B cell (primary cell): ENCODE measurements around the gene BNIPL. TPM values are rescaled to one million over a fixed set of nuclear protein-coding genes. Genes with fewer than 3 reads are reported as not detected.

ENCODE experiments used
- ATAC-seq: fragments of 200-7000 bp; cut with Tn5 transposase; one replicate; pipeline ENCODE4 v1.10.0; 2021; ENCODE audit warnings: low read depth, mild to moderate bottlenecking, moderate number of reproducible peaks, moderate library complexity
- CTCF ChIA-PET: fragments of 350-600 bp; sonication (Branson Sonifier 250); formaldehyde crosslinking; loops from one replicate; lab custom pipeline; 2021; ENCODE audit warnings: antibody characterized with exemption, inconsistent platforms; lab: Charles Lee
- POLR2A ChIA-PET: fragments of 350-600 bp; sonication (Branson Sonifier 250); formaldehyde crosslinking; loops from one replicate; lab custom pipeline; 2021; ENCODE audit warnings: antibody characterized with exemption; lab: Charles Lee
- DNase-seq: peaks from one replicate; pipeline ENCODE4 v3.0.0; 2013
- H2AFZ ChIP-seq: 2 replicates; pipeline ENCODE4 v1.6.1; 2012; ENCODE audit warnings: mild to moderate bottlenecking, low read depth, low read length; ENCODE audit not compliant: insufficient read depth, poor library complexity, severe bottlenecking
- H3K27ac ChIP-seq, 2 donors: 1 replicate in 1 of 2; 2 replicates in 1 of 2; pipeline ENCODE4 v1.5.1; 2012 to 2013; ENCODE audit warnings: low read length in 2 of 2, mild to moderate bottlenecking in 2 of 2, moderate library complexity in 1 of 2
- H3K27me3 ChIP-seq, 4 experiments: fragments of 200-600 bp in 1 of 4; sonication (generic) in 1 of 4; replicated peaks in 1 of 4; 1 replicate in 2 of 4; 2 replicates in 2 of 4; pipeline versions ENCODE4 v1.6.1 to v1.7.0; 2013 to 2016; ENCODE audit warnings: low read length in 3 of 4, mild to moderate bottlenecking in 2 of 4, mixed read lengths in 1 of 4, moderate library complexity in 1 of 4; ENCODE audit not compliant: insufficient read depth in 4 of 4, control insufficient read depth in 3 of 4; ENCODE audit errors: control extremely low read depth in 1 of 4
- H3K36me3 ChIP-seq, 2 experiments: replicated peaks in 1 of 2; 1 replicate in 1 of 2; 2 replicates in 1 of 2; pipeline versions ENCODE4 v1.6.1 to v1.7.1; 2013; ENCODE audit warnings: low read length in 1 of 2; ENCODE audit not compliant: insufficient read depth in 2 of 2, control insufficient read depth in 1 of 2; ENCODE audit errors: control extremely low read depth in 1 of 2, extremely low read depth in 1 of 2
- H3K4me1 ChIP-seq, 2 donors: fragments of 200-600 bp in 1 of 2; sonication (generic) in 1 of 2; 1 replicate in 1 of 2; 2 replicates in 1 of 2; pipeline versions ENCODE4 v1.5.1 to v1.6.1; 2013 to 2017; ENCODE audit warnings: low read length in 2 of 2; ENCODE audit not compliant: control insufficient read depth in 2 of 2, insufficient read depth in 2 of 2
- H3K4me2 ChIP-seq: replicated peaks from 2 replicates; pipeline ENCODE3; 2012; ENCODE audit warnings: mild to moderate bottlenecking, low read depth, low read length; ENCODE audit not compliant: poor library complexity, severe bottlenecking
- H3K4me3 ChIP-seq, 5 experiments: fragments of 200-600 bp in 1 of 5; sonication (generic) in 1 of 5; 1 replicate in 3 of 5; 2 replicates in 2 of 5; pipeline versions ENCODE4 v1.5.1 to v1.7.0; 2011 to 2016; ENCODE audit warnings: low read length in 4 of 5, mild to moderate bottlenecking in 4 of 5, low read depth in 2 of 5, control low read depth in 1 of 5, moderate library complexity in 1 of 5; ENCODE audit not compliant: insufficient read depth in 1 of 5; ENCODE audit errors: control extremely low read depth in 1 of 5, extremely low read depth in 1 of 5
- H3K79me2 ChIP-seq: fragments of 200-600 bp; sonication (generic); one replicate; pipeline ENCODE4 v1.6.0; 2016; ENCODE audit warnings: low read length; ENCODE audit not compliant: control insufficient read depth, insufficient read depth
- H3K9ac ChIP-seq: fragments of 200-600 bp; sonication (generic); 2 replicates; pipeline ENCODE4 v1.6.1; 2017; ENCODE audit warnings: mild to moderate bottlenecking, low read length, moderate library complexity
- H3K9me3 ChIP-seq, 3 donors: one replicate each; pipeline versions ENCODE4 v1.6.1 to v1.7.1; 2013; ENCODE audit warnings: low read length in 2 of 3; ENCODE audit not compliant: control insufficient read depth in 2 of 3, insufficient read depth in 1 of 3; ENCODE audit errors: control extremely low read depth in 1 of 3
- H4K20me1 ChIP-seq: 2 replicates; pipeline ENCODE4 v1.6.0; 2012; ENCODE audit warnings: mild to moderate bottlenecking, low read length; ENCODE audit not compliant: insufficient read depth, control insufficient read depth, poor library complexity, severe bottlenecking
- H3K27ac Mint-ChIP-seq: one replicate; pipeline ENCODE4 v1.8.0; 2021; ENCODE audit warnings: mixed read lengths
- H3K27me3 Mint-ChIP-seq: one replicate; pipeline ENCODE4 v1.8.0; 2021; ENCODE audit warnings: mixed read lengths
- H3K4me1 Mint-ChIP-seq: one replicate; pipeline ENCODE4 v1.8.0; 2021; ENCODE audit warnings: mixed read lengths
- H3K4me3 Mint-ChIP-seq: one replicate; pipeline ENCODE4 v1.8.0; 2021; ENCODE audit warnings: mixed read lengths
- H3K9me3 Mint-ChIP-seq: one replicate; pipeline ENCODE4 v1.8.0; 2022; ENCODE audit warnings: mixed read lengths; ENCODE audit not compliant: insufficient read depth
- CTCF ChIP-seq: fragments of 200-600 bp; IDR thresholded peaks from one replicate; pipeline ENCODE4 v1.8.0; 2022; ENCODE audit warnings: antibody characterized with exemption, mild to moderate bottlenecking
- EZH2 ChIP-seq: IDR thresholded peaks from 2 replicates; pipeline ENCODE4 v1.6.1; 2012; ENCODE audit warnings: borderline replicate concordance, low read depth, mild to moderate bottlenecking, moderate library complexity, low read length; ENCODE audit not compliant: insufficient read depth, poor library complexity, severe bottlenecking
- WGBS: methylation state at CpG from one replicate; pipeline ENCODE4 v1.1.5; 2013; ENCODE audit warnings: missing lambda C conversion rate; ENCODE audit not compliant: insufficient coverage; 5-methylcytosine and 5-hydroxymethylcytosine counted together
- intact Hi-C: fragments of 100-400 bp; cut with micrococcal nuclease; formaldehyde crosslinking; loops from one replicate; pipeline ENCODE4 v1.10.0; 2022
- polyA plus RNA-seq: library from polyadenylated mRNA; depleted of rRNA; stranded (reverse); fragments of >200 nt; gene quantifications from 2 replicates; pipeline ENCODE4 v1.2.3, GENCODE V29; 2012
- total RNA-seq, 2 donors: library from RNA; stranded (reverse); fragments of 120-200 nt in 1 of 2; gene quantifications; 1 replicate in 1 of 2; 2 replicates in 1 of 2; pipeline versions ENCODE4 v1.2.3 to v1.2.4, GENCODE V29; 2013 to 2022

Gene BNIPL
- total and polyA plus RNA-seq, 2 donors (not counting 1 experiment from before 2014, with no cell fraction given): 0.81 to 2.5 TPM

GRCh38 chr1:151070474-151071276 is 34.3 kb downstream of the BNIPL start, which contains the start of gene GABPB2:
Gene GABPB2, plus strand, starts transcription at chr1:151070761. Its CDS starts 17,429 bp downstream, at chr1:151088190.
- no peaks in the 10 kb centered on the region for H4K20me1 ChIP-seq
- TF ChIP-seq EZH2 (no peak), CTCF (peak; percentile 93)
- CTCF ChIA-PET: interaction anchor here (0.6 to 5.9 kb wide), 19 partner anchors 12 to 970 kb away, joined by 3 to 82 read pairs (median 4); partner anchors contain the start of genes C1orf56, CDC42SE1, MINDY1 and MLLT11
- H3K27ac ChIP-seq: peak within 1 kb of the TSS; percentile 93 to 96
- under 1% methylated on average over 41 of the region's 50 CpGs for WGBS
- DNase-seq (peak; percentile 94), ATAC-seq (peak; percentile 89)
- POLR2A ChIA-PET: interaction anchor here (0.6 to 3.0 kb wide), 11 partner anchors 11 to 211 kb away, joined by 3 to 36 read pairs (median 5); partner anchors contain the start of genes C1orf56, CDC42SE1, MLLT11 and PIP5K1A
- H3K9me3 ChIP-seq: no peaks in the 10 kb centered on the region
- peak within 1 kb of the TSS; percentile 94 for H3K9ac ChIP-seq
- peak within 1 kb of the TSS; percentile 97 for H3K4me3 Mint-ChIP-seq
- H3K27me3 ChIP-seq: no peaks in the 10 kb centered on the region
- H3K4me1 Mint-ChIP-seq: peaks cover 17% of the 10 kb centered on the region
- no peaks in the 10 kb centered on the region for H3K27me3 Mint-ChIP-seq
- peak within 1 kb of the TSS; percentile 87 for H3K4me2 ChIP-seq
- H2AFZ ChIP-seq: peak within 1 kb of the TSS; percentile 95
- peak within 1 kb of the TSS; percentile 88 to 99 (median 98) for H3K4me3 ChIP-seq
- H3K27ac Mint-ChIP-seq: peak within 1 kb of the TSS; percentile 100
- intact Hi-C loops: loop anchor here (1.0 to 5.0 kb wide), 8 partner anchors 11 to 182 kb away; partner anchors contain the start of genes CDC42SE1, PRUNE1, PSMD4 and SEMA6C
- H3K4me1 ChIP-seq: peaks cover 13 to 18% of the 10 kb centered on the region in 2 donors
- no peaks in the 10 kb centered on the region for H3K9me3 Mint-ChIP-seq
- H3K79me2 ChIP-seq: peaks cover 26% of the 10 kb centered on the region
- peaks cover 0 to 4% of the 10 kb centered on the region in 2 experiments for H3K36me3 ChIP-seq
